Measurements from ENCODE around the gene ALPI. TPM values are rescaled to one million over a fixed set of nuclear protein-coding genes. Genes with fewer than 3 reads are reported as not detected.
A peak's percentile ranks its signal among the peaks of the same experiment; 100 is the strongest.
"Not testable (repeated sequence)": the region's sequence is repeated elsewhere in the genome, so short reads cannot be mapped to it uniquely, and the experiment has no call there.

Gene ALPI
- total and polyA plus RNA-seq, 10 donors: not detected

- intact Hi-C loops (cut with DNase I; ENCODE audit: low total_unique reads): no loop called here
- H3K36me3 ChIP-seq: no peaks in the 10 kb centered on the region
- H3K4me1 ChIP-seq: peaks cover 12 to 34% (median 27%) of the 10 kb centered on the region in 6 donors
- peaks cover 0 to 85% (median 46%) of the 10 kb centered on the region in 7 donors for H3K27me3 ChIP-seq (replicated peaks in 1 of 7)
- H3K9me3 ChIP-seq: peaks cover 0 to 22% (median 10%) of the 10 kb centered on the region in 8 donors
- peak; percentile 54 for DNase-seq
- TF ChIP-seq, protein P1, sequence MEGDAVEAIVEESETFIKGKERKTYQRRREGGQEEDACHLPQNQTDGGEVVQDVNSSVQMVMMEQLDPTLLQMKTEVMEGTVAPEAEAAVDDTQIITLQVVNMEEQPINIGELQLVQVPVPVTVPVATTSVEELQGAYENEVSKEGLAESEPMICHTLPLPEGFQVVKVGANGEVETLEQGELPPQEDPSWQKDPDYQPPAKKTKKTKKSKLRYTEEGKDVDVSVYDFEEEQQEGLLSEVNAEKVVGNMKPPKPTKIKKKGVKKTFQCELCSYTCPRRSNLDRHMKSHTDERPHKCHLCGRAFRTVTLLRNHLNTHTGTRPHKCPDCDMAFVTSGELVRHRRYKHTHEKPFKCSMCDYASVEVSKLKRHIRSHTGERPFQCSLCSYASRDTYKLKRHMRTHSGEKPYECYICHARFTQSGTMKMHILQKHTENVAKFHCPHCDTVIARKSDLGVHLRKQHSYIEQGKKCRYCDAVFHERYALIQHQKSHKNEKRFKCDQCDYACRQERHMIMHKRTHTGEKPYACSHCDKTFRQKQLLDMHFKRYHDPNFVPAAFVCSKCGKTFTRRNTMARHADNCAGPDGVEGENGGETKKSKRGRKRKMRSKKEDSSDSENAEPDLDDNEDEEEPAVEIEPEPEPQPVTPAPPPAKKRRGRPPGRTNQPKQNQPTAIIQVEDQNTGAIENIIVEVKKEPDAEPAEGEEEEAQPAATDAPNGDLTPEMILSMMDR (IDR thresholded peaks at IDR 0.05 in 8 of 11, conservative IDR thresholded peaks at IDR 0.05 in 3 of 11): no peak
- no peak for TF ChIP-seq POLR2AphosphoS5 (IDR thresholded peaks at IDR 0.05)
- no peak for TF ChIP-seq POLR2A (IDR thresholded peaks at IDR 0.05)
- peak overlapping the region in 6 of 8 donors; percentile 19 to 57 (median 24) for H3K4me3 ChIP-seq
- H3K27ac ChIP-seq: no peak overlapping the region
- 25 to 46% (median 39%) methylated on average over 12 to 22 of the region's 22 CpGs for WGBS, 5 donors
Observed at GRCh38 chr2:232421189-232421785, 34.7 kb upstream of the ALPI start.

- Histone ChIP-seq H3K36me3 (no peaks in the 10 kb centered on the region), H3K27ac (no peak overlapping the region), H3K27me3 (replicated peaks in 1 of 7) (peaks cover 0 to 81% (median 46%) of the 10 kb centered on the region in 7 donors), H3K9me3 (peaks cover 0 to 22% (median 10%) of the 10 kb centered on the region in 8 donors), H3K4me1 (peaks cover 12 to 34% (median 27%) of the 10 kb centered on the region in 6 donors), H3K4me3 (no peak overlapping the region)
- intact Hi-C loops (cut with DNase I; ENCODE audit: low total_unique reads): no loop called here
- TF ChIP-seq, protein P1 (IDR thresholded peaks at IDR 0.05 in 8 of 11, conservative IDR thresholded peaks at IDR 0.05 in 3 of 11): no peak
- TF ChIP-seq POLR2AphosphoS5 (IDR thresholded peaks at IDR 0.05) (no peak), POLR2A (IDR thresholded peaks at IDR 0.05) (no peak)
- DNase-seq: no peak
- WGBS, 5 donors: 91 to 94% (median 93%) methylated on average over 10 of the region's 10 CpGs
Observed at GRCh38 chr2:232422051-232422450, 33.9 kb upstream of the ALPI start.

GRCh38 chr2:232422996-232423395, 33.0 kb upstream of the ALPI start:
- peaks cover 0 to 22% (median 10%) of the 10 kb centered on the region in 8 donors for H3K9me3 ChIP-seq
- H3K36me3 ChIP-seq; DNase-seq; H3K4me3 ChIP-seq; intact Hi-C loops (cut with DNase I; ENCODE audit: low total_unique reads); H3K27ac ChIP-seq: not testable (repeated sequence)
- 50 to 67% (median 62%) methylated on average over 2 to 3 of the region's 3 CpGs for WGBS, 5 donors
- H3K4me1 ChIP-seq: peaks cover 12 to 34% (median 27%) of the 10 kb centered on the region in 6 donors
- peaks cover 0 to 78% (median 43%) of the 10 kb centered on the region in 7 donors for H3K27me3 ChIP-seq (replicated peaks in 1 of 7)

DNA sequence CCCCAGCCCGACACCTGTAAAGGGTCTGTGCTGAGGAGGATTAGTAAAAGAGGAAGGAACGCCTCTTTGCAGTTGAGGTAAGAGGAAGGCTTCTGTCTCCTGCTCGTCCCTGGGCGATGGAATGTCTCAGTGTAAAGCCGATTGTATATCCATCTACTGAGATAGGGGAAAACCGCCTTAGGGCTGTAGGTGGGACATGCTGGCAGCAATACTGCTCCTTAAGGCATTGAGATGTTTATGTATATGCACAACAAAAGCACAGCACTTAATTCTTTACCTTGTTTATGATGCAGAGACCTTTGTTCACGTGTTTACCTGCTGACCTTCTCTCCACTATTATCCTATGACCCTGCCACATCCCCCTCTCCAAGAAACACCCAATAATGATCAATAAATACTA, 32.5 kb upstream of the ALPI start:
- H3K36me3 ChIP-seq; DNase-seq; H3K27ac ChIP-seq; intact Hi-C loops (cut with DNase I; ENCODE audit: low total_unique reads); H3K4me3 ChIP-seq: not testable (repeated sequence)
- H3K27me3 ChIP-seq (replicated peaks in 1 of 7): peaks cover 0 to 74% (median 39%) of the 10 kb centered on the region in 7 donors
- peaks cover 0 to 22% (median 10%) of the 10 kb centered on the region in 8 donors for H3K9me3 ChIP-seq
- peaks cover 12 to 30% (median 26%) of the 10 kb centered on the region in 6 donors for H3K4me1 ChIP-seq
- 53 to 75% (median 61%) methylated on average over 6 to 7 of the region's 7 CpGs for WGBS, 5 donors

GRCh38 chr2:232431705-232432590, 24.0 kb upstream of the ALPI start:
- H3K4me1 ChIP-seq: no peaks in the 10 kb centered on the region
- H3K27ac ChIP-seq: no peak overlapping the region
- DNase-seq: no peak
- intact Hi-C loops (cut with DNase I; ENCODE audit: low total_unique reads): no loop called here
- TF ChIP-seq POLR2A (IDR thresholded peaks at IDR 0.05) (no peak), POLR2AphosphoS5 (IDR thresholded peaks at IDR 0.05) (no peak)
- TF ChIP-seq, protein P1 (IDR thresholded peaks at IDR 0.05 in 8 of 11, conservative IDR thresholded peaks at IDR 0.05 in 3 of 11): no peak
- H3K4me3 ChIP-seq: no peak overlapping the region
- H3K9me3 ChIP-seq: no peaks in the 10 kb centered on the region
- WGBS, 5 donors: 77 to 92% (median 84%) methylated on average over 9 to 16 of the region's 16 CpGs
- no peaks in the 10 kb centered on the region for H3K36me3 ChIP-seq
- H3K27me3 ChIP-seq (replicated peaks in 1 of 7): peaks cover 0 to 7% (median 0%) of the 10 kb centered on the region in 7 donors
